B cell (primary cell): ENCODE results near the gene LIPN.

Source experiments
- CTCF ChIP-seq: fragments of 200-600 bp; IDR thresholded peaks from one replicate; pipeline ENCODE4 v1.8.0; 2022; ENCODE audit warnings: antibody characterized with exemption, mild to moderate bottlenecking
- EZH2 ChIP-seq: IDR thresholded peaks from 2 replicates; pipeline ENCODE4 v1.6.1; 2012; ENCODE audit warnings: borderline replicate concordance, low read depth, mild to moderate bottlenecking, moderate library complexity, low read length; ENCODE audit not compliant: insufficient read depth, poor library complexity, severe bottlenecking

GRCh38 chr10:88782222-88782621 is 22.4 kb downstream of the LIPN start:
- TF ChIP-seq CTCF (no peak), EZH2 (no peak)
